Muscle of arm (tissue), 12 donors: ENCODE data around the gene RNASE4. TPM values are rescaled to one million over a fixed set of nuclear protein-coding genes. Genes with fewer than 3 reads are reported as not detected.
"Not testable (repeated sequence)": the region's sequence is repeated elsewhere in the genome, so short reads cannot be mapped to it uniquely, and the experiment has no call there.

Source experiments
- DNase-seq: peaks from one replicate; pipeline ENCODE4 v3.0.0-alpha.2; 2013
- polyA plus RNA-seq, 12 donors: library from polyadenylated mRNA; unstranded; fragments of 120-200 nt; gene quantifications; one replicate each; pipeline ENCODE4 v1.2.1, GENCODE V29; 2013; ENCODE audit not compliant: insufficient read length in 12 of 12

Gene RNASE4
- polyA plus RNA-seq, 12 donors = 2.2 to 25.2 (median 4.1) TPM; not detected in 1

- no peak for DNase-seq
Measured at GRCh38 chr14:20733684-20734429, 49.5 kb downstream of the RNASE4 start.

DNA sequence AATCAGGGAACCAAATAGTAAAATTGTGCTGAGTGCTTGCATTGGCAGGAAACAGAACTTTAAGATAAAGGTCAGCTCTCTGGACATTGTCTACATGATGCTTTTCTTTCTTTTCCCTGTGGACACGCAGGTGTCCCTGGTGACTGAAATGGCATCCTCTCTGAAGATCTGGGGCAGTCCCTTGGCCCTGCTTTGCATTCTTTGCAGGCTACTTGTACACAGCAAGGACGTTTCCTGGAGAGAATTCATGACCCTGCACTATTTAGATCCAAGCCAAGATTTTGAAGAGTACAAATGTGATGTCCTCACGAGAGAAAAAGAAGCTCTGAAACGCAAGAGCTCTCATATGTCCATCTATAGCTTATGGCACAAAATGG lies 50.1 kb downstream of the RNASE4 start:
- no peak for DNase-seq

GRCh38 chr14:20738292-20738691 lies 53.9 kb downstream of the RNASE4 start:
- not testable (repeated sequence) for DNase-seq

DNA sequence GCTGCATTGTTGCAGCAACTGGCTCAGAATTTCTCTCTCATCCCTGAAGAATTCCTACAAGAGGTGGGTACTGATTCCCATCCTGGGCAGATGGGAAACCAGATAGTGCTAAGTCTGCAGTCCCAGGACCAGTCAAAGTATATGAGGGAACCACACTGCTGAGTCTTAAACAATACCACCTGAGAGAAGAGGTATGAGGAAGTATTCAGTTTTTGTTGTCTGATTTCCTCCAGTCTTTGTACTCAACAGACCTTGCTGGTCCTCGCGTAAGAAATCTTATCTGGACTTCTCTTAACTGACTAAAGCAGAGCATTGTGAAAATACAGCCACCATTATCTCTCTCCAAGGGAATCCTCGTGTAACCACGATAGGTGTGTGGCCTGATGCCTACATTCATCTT lies 57.8 kb downstream of the RNASE4 start:
- no peak for DNase-seq

DNA sequence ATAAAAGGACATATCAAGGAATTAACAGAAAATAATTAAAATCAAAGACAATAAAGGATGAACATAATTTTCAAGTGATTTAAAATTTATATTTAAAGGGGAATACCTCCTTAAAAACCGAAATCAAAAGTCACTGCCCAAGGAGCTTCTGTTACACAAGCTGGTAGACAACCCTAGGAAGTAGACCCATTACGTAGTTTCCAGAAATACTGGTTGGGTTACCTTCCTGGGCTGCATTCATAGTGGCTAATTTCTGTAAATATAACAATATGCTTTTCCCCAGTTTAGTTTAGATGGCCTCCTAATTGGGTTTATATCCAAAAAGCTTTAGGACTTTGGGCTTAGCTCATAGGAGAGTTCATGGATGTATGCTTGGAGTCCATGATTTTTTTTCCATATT lies 59.2 kb downstream of the RNASE4 start:
- no peak for DNase-seq

GRCh38 chr14:20745571-20746358 lies 61.4 kb downstream of the RNASE4 start, which contains the start of gene EDDM3A:
EDDM3A (plus strand) TSS chr14:20745887; CDS start chr14:20747581, 1,694 bp downstream.
- DNase-seq = no peak

DNA sequence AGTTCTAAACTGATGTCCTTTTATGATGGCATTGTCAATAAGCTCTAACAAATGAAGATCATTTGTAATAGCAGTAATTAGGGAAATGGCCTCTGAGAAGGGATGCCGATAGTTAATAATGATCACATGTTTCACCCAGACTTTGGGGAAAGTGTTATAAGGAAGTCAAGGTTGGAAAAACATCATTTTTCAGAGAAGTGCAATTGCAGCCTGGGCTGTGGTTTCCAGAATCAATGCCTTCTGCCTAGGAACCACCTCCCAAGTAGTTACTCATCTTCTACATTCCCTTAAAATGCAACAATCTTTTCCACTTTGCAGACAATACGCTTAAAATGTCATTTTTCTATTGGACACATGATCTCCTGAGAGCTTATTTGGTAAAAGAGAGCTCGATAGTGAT lies 62.2 kb downstream of the RNASE4 start:
- DNase-seq = no peak

DNA sequence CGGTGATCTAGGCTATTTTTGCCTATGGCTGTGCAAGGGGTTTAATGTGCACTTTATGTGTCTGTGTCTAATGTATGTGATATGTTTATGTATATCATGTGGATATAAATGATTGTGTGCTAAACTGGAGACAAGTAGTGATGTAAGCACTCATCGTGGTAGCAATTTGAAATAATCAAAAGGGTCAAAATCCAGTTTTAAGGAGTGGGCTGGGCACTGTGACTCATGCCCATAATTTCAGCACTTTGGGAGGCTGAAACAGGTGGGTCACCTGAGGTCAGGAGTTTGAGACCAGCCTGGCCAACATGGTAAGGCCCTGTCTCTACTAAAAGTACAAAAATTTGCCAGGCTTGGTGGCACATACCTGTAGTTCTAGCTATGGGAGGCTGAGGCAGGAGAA lies 64.1 kb downstream of the RNASE4 start:
- no peak for DNase-seq

GRCh38 chr14:20750194-20750593 lies 65.8 kb downstream of the RNASE4 start:
- DNase-seq = no peak

Other genes starting within 250 kb of the RNASE4 start
- gene KLHL33, start 248.4 kb upstream of the RNASE4 start, polyA plus RNA-seq = 1 to 10 TPM in 8 of 12 donors, under 1 TPM in 3, not detected in 1; 0.67 to 3.1 (median 1.6) TPM
- 10 to 100 TPM in 11 of 12 donors, not detected in 1; 21.1 to 55.6 (median 37.7) TPM for gene OSGEP, start 229.7 kb upstream of the RNASE4 start, polyA plus RNA-seq
- 100 to 1,000 TPM in 11 of 12 donors, not detected in 1; 131 to 222 (median 161) TPM for gene APEX1, start 229.3 kb upstream of the RNASE4 start, polyA plus RNA-seq
- gene PIP4P1, start 223.1 kb upstream of the RNASE4 start, polyA plus RNA-seq = 10 to 100 TPM in 11 of 12 donors, not detected in 1; 16.8 to 33.2 (median 21.7) TPM
- gene PNP, start 215.2 kb upstream of the RNASE4 start, polyA plus RNA-seq = 10 to 100 TPM in 8 of 12 donors, 1 to 10 TPM in 3, not detected in 1; 8.0 to 19.0 (median 10.9) TPM
- gene RNASE10, start 179.0 kb upstream of the RNASE4 start, polyA plus RNA-seq = under 1 TPM in 3 of 12 donors, not detected in 9; 0.12 to 0.39 (median 0.30) TPM
- not detected for gene RNASE9, start 123.5 kb upstream of the RNASE4 start, polyA plus RNA-seq
- gene RNASE11, start 96.6 kb upstream of the RNASE4 start, polyA plus RNA-seq = not detected
- not detected for gene RNASE12, start 93.2 kb upstream of the RNASE4 start, polyA plus RNA-seq
- gene OR6S1, start 42.9 kb upstream of the RNASE4 start, polyA plus RNA-seq = not detected
- gene ANG, start 4.2 kb downstream of the RNASE4 start, polyA plus RNA-seq = 10 to 100 TPM in 1 of 12 donors, 1 to 10 TPM in 10, not detected in 1; 2.2 to 22.8 (median 2.9) TPM
- gene EDDM3A, start 61.3 kb downstream of the RNASE4 start, polyA plus RNA-seq = not detected
- gene EDDM3B, start 83.8 kb downstream of the RNASE4 start, polyA plus RNA-seq = not detected
- 10 to 100 TPM in 2 of 12 donors, 1 to 10 TPM in 9, not detected in 1; 3.9 to 18.6 (median 5.9) TPM for gene RNASE6, start 96.7 kb downstream of the RNASE4 start, polyA plus RNA-seq
- gene RNASE1, start 118.3 kb downstream of the RNASE4 start, polyA plus RNA-seq = 100 to 1,000 TPM in 11 of 12 donors, not detected in 1; 135 to 267 (median 179) TPM
- gene RNASE3, start 206.8 kb downstream of the RNASE4 start, polyA plus RNA-seq = 1 to 10 TPM in 1 of 12 donors, under 1 TPM in 2, not detected in 9; 0.30 to 6.1 (median 0.63) TPM